ENCODE data around the gene ATP23. TPM values are rescaled to one million over a fixed set of nuclear protein-coding genes. Genes with fewer than 3 reads are reported as not detected.

The ATP23 gene
- total RNA-seq, 1 donor from 2014 or later: 2.6 TPM

DNA sequence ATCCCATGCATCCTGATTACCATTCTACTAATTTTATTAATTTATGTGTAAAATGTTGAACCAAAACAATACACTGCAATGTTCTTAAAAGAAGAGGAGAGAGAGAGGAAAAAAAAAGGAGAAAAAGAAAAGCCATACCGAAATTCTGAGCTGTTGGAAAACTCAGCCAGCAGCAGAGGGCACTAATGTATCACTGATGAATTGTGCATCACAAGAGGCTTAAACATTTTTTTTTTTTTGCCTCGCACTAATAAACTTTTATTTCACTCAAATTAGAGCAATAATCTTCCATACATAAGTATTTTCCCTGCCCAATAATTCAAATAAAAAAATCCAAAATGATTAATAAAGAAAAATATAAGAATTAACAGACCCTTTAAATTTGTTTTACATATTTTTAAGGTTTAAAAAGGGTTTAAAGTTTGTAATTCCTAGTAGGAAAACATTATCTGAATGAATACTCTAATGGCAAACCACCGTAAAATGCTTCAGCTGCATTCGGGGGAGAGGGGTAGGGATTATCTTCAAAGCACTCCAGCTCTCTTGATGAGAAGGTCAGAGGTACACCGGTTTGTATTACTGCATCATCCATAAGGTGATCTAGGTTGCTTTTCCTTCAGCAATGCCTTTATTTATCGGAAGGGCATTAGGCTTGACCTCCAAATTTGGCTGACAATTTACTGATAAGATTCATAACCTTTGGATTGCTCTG, 41.9 kb downstream of the ATP23 start:
- Mint-ChIP-seq H3K36me3 (ENCODE audit: unreplicated experiment) (no peaks in the 10 kb centered on the region), H3K4me1 (ENCODE audit: unreplicated experiment) (peaks cover 5% of the 10 kb centered on the region), H3K27me3 (ENCODE audit: unreplicated experiment) (peaks cover 16% of the 10 kb centered on the region), H3K4me3 (ENCODE audit: unreplicated experiment) (no peak overlapping the region), H3K9me3 (ENCODE audit: unreplicated experiment) (no peaks in the 10 kb centered on the region), H3K27ac (ENCODE audit: unreplicated experiment) (no peak overlapping the region)
- no peak for DNase-seq (ENCODE audit: extremely low spot score, unreplicated experiment)
- TF ChIP-seq CTCF (IDR thresholded peaks at IDR 0.05): peak; percentile 83

- peaks cover 16% of the 10 kb centered on the region for H3K27me3 Mint-ChIP-seq (ENCODE audit: unreplicated experiment)
- TF ChIP-seq CTCF (IDR thresholded peaks at IDR 0.05): no peak
- H3K36me3 Mint-ChIP-seq (ENCODE audit: unreplicated experiment): no peaks in the 10 kb centered on the region
- no peak overlapping the region for H3K27ac Mint-ChIP-seq (ENCODE audit: unreplicated experiment)
- peaks cover 5% of the 10 kb centered on the region for H3K4me1 Mint-ChIP-seq (ENCODE audit: unreplicated experiment)
- H3K9me3 Mint-ChIP-seq (ENCODE audit: unreplicated experiment): no peaks in the 10 kb centered on the region
- no peak for DNase-seq (ENCODE audit: extremely low spot score, unreplicated experiment)
- H3K4me3 Mint-ChIP-seq (ENCODE audit: unreplicated experiment): no peak overlapping the region
Measured at GRCh38 chr12:57983858-57984505, 42.6 kb downstream of the ATP23 start.

- H3K4me3 Mint-ChIP-seq (ENCODE audit: unreplicated experiment): no peak overlapping the region
- DNase-seq (ENCODE audit: extremely low spot score, unreplicated experiment): no peak
- no peak for TF ChIP-seq CTCF (IDR thresholded peaks at IDR 0.05)
- no peaks in the 10 kb centered on the region for H3K36me3 Mint-ChIP-seq (ENCODE audit: unreplicated experiment)
- peaks cover 5% of the 10 kb centered on the region for H3K4me1 Mint-ChIP-seq (ENCODE audit: unreplicated experiment)
- H3K9me3 Mint-ChIP-seq (ENCODE audit: unreplicated experiment): no peaks in the 10 kb centered on the region
- peaks cover 14% of the 10 kb centered on the region for H3K27me3 Mint-ChIP-seq (ENCODE audit: unreplicated experiment)
- no peak overlapping the region for H3K27ac Mint-ChIP-seq (ENCODE audit: unreplicated experiment)
Measured at GRCh38 chr12:57984629-57985151, 43.3 kb downstream of the ATP23 start.

DNA sequence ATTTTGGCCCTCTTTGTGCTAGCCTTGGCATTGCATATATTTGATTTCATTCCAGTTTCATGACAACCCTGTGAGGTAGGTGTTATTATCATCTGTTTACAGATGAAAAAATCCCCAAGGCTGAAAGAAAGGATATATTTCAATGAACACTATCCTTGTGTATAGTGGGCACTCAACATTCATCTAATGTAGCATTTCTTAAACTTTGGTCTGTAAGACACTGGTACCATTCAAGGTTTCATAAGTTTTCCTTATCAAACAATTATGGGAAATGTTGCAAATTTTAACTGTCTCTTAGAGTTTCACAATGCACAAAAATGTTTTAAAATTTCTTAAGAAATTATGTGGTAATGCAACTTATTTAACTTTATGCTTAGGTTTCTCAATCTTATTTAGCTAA, 44.3 kb downstream of the ATP23 start:
- no peak for TF ChIP-seq CTCF (IDR thresholded peaks at IDR 0.05)
- no peaks in the 10 kb centered on the region for H3K36me3 Mint-ChIP-seq (ENCODE audit: unreplicated experiment)

DNA sequence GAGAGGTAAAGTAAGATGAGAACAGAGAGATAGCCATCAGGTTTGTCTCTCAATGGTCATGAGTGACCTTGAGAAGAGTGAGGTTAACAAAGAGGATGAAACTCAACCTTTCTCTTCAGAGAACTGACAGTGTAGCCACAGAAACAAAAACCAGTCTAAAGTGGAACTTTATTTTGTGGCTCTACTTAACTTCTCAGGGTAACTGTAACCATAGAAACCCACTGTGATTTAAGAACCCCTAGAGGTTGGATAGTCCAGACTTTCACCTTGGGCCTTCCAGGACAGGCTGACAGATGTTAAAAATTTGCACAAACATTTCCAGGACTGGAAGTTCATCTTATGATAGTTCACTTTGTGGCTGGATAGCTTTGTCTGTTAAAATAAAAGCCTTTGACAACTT, 48.5 kb downstream of the ATP23 start:
- Mint-ChIP-seq H3K27me3 (ENCODE audit: unreplicated experiment) (peaks cover 15% of the 10 kb centered on the region), H3K4me3 (ENCODE audit: unreplicated experiment) (no peak overlapping the region), H3K9me3 (ENCODE audit: unreplicated experiment) (no peaks in the 10 kb centered on the region), H3K4me1 (ENCODE audit: unreplicated experiment) (no peaks in the 10 kb centered on the region), H3K36me3 (ENCODE audit: unreplicated experiment) (no peaks in the 10 kb centered on the region), H3K27ac (ENCODE audit: unreplicated experiment) (no peak overlapping the region)
- no peak for TF ChIP-seq CTCF (IDR thresholded peaks at IDR 0.05)
- no peak for DNase-seq (ENCODE audit: extremely low spot score, unreplicated experiment)

More for the DNA sequence above, 44.3 kb downstream of the ATP23 start:
- Mint-ChIP-seq H3K27ac (ENCODE audit: unreplicated experiment) (no peak overlapping the region), H3K4me3 (ENCODE audit: unreplicated experiment) (no peak overlapping the region), H3K4me1 (ENCODE audit: unreplicated experiment) (peaks cover 5% of the 10 kb centered on the region), H3K9me3 (ENCODE audit: unreplicated experiment) (no peaks in the 10 kb centered on the region), H3K27me3 (ENCODE audit: unreplicated experiment) (peaks cover 12% of the 10 kb centered on the region)
- no peak for DNase-seq (ENCODE audit: extremely low spot score, unreplicated experiment)

All from osteocyte (in vitro differentiated cells).